ENCODE results near the gene KLHL17. TPM values are rescaled to one million over a fixed set of nuclear protein-coding genes. Genes with fewer than 3 reads are reported as not detected.

Gene KLHL17
- total RNA-seq, 1 experiment from 2014 or later: 58.8 TPM

DNA sequence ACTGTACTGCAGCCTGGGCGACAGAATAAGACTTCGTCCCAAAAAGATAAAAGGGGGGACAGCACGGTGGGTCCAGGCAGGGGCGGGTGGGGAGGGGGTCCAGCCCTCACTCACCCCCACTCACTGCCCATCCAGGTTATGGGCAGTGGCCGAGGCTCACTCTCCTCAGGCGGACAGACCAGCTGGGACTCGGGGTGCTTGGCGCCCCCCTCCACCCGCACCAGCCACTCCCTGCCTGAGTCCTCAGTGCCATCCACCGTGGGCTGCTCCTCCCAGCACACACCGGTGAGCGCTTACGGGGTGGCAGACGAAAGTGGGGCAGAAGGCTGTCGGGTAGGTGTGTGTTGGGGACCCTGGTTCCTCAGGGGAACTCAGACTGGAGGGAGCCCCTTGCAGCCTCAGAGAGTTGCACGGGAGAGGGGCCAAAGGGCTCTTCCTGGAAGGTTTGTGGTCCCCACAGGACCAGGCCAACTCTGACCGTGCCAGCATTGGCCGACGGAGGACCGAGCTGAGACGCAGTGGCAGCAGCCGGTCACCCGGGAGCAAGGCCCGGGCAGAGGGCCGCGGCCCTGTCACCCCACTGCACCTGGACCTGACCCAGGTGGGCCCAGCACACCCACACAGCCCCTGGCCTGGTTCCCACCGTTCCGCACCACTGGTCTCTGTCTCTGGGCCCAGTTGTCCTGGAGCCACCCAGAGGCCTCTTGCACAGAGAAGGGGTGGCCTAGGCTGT lies 12.5 kb downstream of the KLHL17 start:
- no peak overlapping the region for H3K4me3 ChIP-seq (ENCODE audit: low read depth in 2 of 2, low read length in 2 of 2)
- no peaks in the 10 kb centered on the region for H3K36me3 ChIP-seq (ENCODE audit: control insufficient read depth, insufficient read depth, low read length)
- ChIA-PET CTCF (no interaction called here), POLR2A (no interaction called here)
- intact Hi-C loops (cut with micrococcal nuclease; ENCODE audit: unreplicated experiment) (no loop called here), in situ Hi-C loops (cut with HindIII; ENCODE audit: low pct_unique_long_range_greater_than_20kb, low sequenced_read_pairs) (no loop called here)
- H3K27ac ChIP-seq (ENCODE audit: low read length): no peak overlapping the region
- ATAC-seq: no peak
- BruUV-seq (replicated peaks): no TSS peak
- no peak for DNase-seq (ENCODE audit: low read depth, low spot score)
- no peaks in the 10 kb centered on the region for H3K9me3 ChIP-seq (ENCODE audit: control insufficient read depth, insufficient read depth, low read depth, low read length)
- H3K27me3 ChIP-seq (ENCODE audit: control insufficient read depth, insufficient read depth, low read length): no peaks in the 10 kb centered on the region
- TF ChIP-seq SIN3A (IDR thresholded peaks at IDR 0.05; ENCODE audit: borderline replicate concordance, insufficient read depth, low read depth, low read length) (no peak), POLR2AphosphoS5 (IDR thresholded peaks at IDR 0.05; ENCODE audit: low read depth, low read length) (no peak), TCF7L2 (IDR thresholded peaks at IDR 0.05; ENCODE audit: low read depth, low read length) (no peak), CTCF (IDR thresholded peaks at IDR 0.05) (no peak)
- TF ChIP-seq, protein P1, sequence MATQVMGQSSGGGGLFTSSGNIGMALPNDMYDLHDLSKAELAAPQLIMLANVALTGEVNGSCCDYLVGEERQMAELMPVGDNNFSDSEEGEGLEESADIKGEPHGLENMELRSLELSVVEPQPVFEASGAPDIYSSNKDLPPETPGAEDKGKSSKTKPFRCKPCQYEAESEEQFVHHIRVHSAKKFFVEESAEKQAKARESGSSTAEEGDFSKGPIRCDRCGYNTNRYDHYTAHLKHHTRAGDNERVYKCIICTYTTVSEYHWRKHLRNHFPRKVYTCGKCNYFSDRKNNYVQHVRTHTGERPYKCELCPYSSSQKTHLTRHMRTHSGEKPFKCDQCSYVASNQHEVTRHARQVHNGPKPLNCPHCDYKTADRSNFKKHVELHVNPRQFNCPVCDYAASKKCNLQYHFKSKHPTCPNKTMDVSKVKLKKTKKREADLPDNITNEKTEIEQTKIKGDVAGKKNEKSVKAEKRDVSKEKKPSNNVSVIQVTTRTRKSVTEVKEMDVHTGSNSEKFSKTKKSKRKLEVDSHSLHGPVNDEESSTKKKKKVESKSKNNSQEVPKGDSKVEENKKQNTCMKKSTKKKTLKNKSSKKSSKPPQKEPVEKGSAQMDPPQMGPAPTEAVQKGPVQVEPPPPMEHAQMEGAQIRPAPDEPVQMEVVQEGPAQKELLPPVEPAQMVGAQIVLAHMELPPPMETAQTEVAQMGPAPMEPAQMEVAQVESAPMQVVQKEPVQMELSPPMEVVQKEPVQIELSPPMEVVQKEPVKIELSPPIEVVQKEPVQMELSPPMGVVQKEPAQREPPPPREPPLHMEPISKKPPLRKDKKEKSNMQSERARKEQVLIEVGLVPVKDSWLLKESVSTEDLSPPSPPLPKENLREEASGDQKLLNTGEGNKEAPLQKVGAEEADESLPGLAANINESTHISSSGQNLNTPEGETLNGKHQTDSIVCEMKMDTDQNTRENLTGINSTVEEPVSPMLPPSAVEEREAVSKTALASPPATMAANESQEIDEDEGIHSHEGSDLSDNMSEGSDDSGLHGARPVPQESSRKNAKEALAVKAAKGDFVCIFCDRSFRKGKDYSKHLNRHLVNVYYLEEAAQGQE (IDR thresholded peaks at IDR 0.05; ENCODE audit: insufficient read depth in 1 of 2, low read depth in 2 of 2, low read length in 1 of 2): no peak
- H3K4me1 ChIP-seq (ENCODE audit: control insufficient read depth, insufficient read depth, low read length): peaks cover 7% of the 10 kb centered on the region; the same call in 1 of the 2 replicates

DNA sequence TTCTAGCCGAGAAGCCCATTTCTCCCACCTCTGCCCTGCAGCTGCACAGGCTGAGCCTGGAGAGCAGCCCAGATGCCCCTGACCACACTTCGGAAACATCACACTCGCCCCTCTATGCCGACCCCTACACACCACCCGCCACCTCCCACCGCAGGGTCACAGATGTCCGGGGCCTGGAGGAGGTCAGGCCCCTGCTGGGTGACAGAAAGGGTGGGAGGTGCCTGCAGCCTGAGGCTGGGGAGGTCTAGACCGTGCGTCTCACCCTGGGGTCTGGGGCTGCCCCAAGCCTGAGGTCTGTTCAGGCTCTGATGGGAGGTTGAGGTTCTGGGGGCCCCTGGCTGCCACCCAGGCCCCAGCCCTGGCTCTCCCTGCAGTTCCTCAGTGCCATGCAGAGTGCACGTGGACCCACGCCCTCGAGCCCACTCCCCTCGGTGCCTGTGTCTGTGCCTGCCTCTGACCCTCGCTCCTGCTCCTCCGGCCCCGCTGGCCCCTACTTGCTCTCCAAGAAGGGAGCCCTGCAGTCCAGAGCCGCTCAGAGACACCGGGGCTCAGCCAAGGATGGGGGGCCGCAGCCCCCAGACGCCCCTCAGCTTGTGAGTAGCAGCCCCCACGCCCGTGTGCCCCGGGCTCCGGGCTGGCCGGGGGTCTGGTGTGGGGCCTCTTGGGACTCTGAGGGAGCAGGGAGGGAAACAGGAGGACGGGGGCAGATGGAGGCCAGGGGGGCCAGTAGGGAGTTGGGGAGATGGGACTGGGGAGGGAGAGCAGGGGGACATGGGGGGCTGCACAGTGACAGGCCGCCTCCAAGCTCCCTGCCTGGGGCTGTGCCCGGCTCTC lies 13.3 kb downstream of the KLHL17 start:
- Histone ChIP-seq H3K4me1 (ENCODE audit: control insufficient read depth, insufficient read depth, low read length) (0 out of 2 replicates have a peak, but pooled peaks cover 4% of the 10 kb centered on the region), H3K27me3 (ENCODE audit: control insufficient read depth, insufficient read depth, low read length) (no peaks in the 10 kb centered on the region), H3K27ac (ENCODE audit: low read length) (no peak overlapping the region), H3K4me3 (ENCODE audit: low read depth in 2 of 2, low read length in 2 of 2) (no peak overlapping the region), H3K9me3 (ENCODE audit: control insufficient read depth, insufficient read depth, low read depth, low read length) (no peaks in the 10 kb centered on the region), H3K36me3 (ENCODE audit: control insufficient read depth, insufficient read depth, low read length) (no peaks in the 10 kb centered on the region)
- DNase-seq (ENCODE audit: low read depth, low spot score) (no peak), ATAC-seq (no peak)
- in situ Hi-C loops (cut with HindIII; ENCODE audit: low pct_unique_long_range_greater_than_20kb, low sequenced_read_pairs) (no loop called here), intact Hi-C loops (cut with micrococcal nuclease; ENCODE audit: unreplicated experiment) (no loop called here)
- POLR2A ChIA-PET: no interaction called here
- CTCF ChIA-PET: no interaction called here
- no TSS peak for BruUV-seq (replicated peaks)
- TF ChIP-seq SIN3A (IDR thresholded peaks at IDR 0.05; ENCODE audit: borderline replicate concordance, insufficient read depth, low read depth, low read length): no peak
- TF ChIP-seq CTCF (IDR thresholded peaks at IDR 0.05): no peak
- no peak for TF ChIP-seq POLR2AphosphoS5 (IDR thresholded peaks at IDR 0.05; ENCODE audit: low read depth, low read length)
- TF ChIP-seq, protein P1 (IDR thresholded peaks at IDR 0.05; ENCODE audit: insufficient read depth in 1 of 2, low read depth in 2 of 2, low read length in 1 of 2): no peak
- no peak for TF ChIP-seq TCF7L2 (IDR thresholded peaks at IDR 0.05; ENCODE audit: low read depth, low read length)
